Measurements from ENCODE around the gene SLC49A3.

The SLC49A3 gene

DNA sequence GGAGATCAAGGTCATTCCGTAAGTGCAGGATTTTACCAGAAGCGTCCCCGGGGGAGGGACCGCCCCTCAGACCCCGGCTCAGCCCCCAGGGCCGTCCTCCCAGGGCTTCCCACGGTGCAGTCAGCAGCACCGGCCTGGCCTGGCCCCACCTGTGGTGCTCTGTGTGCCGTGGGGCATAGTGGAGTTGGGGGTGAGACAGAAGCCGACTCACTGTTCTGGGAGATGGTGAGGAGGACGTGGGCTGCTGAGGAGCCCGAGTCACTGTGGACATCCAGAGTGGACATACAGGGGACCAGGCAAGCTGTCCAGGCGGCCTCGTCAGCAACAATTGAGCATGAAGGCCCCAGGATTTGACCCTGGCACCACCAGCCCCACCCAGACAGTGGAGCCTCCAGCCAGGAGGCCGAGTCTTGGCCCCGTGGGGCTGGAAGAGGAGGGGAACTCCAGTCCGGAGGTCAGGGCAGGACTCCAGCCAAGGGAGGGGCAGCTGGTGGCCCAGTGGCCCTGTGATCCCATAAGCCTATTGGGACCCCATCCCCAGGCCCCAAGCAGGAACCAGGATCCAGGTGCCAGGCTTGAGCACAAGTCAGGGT, 34.0 kb downstream of the SLC49A3 start:
- no peak overlapping the region for H3K4me3 ChIP-seq (ENCODE audit: control insufficient read depth, low read depth, low read length)
- DNase-seq (ENCODE audit: low read depth) = no peak

DNA sequence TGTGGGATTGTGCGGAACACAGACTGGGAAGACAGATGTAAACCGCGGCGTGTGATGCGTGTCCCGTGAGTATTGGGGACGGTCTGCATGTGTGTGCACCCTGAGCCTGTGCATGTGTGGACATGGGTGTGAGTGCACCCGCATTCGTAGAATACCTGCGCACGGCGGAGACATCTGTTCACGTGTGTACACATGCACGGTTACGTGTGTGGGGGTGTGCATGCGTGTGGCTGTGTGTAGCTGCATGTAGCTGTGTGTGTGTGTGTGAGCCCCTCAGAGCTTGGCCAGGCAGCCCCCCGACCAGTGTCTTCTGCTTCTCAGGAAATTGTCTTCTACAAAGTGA, 34.5 kb downstream of the SLC49A3 start:
- TF ChIP-seq CTCF (conservative IDR thresholded peaks at IDR 0.05; ENCODE audit: control insufficient read depth, insufficient read depth, low read depth, low read length) = no peak
- DNase-seq (ENCODE audit: low read depth) = no peak
- no peak overlapping the region for H3K4me3 ChIP-seq (ENCODE audit: control insufficient read depth, low read depth, low read length)

More for the DNA sequence above, 34.0 kb downstream of the SLC49A3 start:
- no peak for TF ChIP-seq CTCF (conservative IDR thresholded peaks at IDR 0.05; ENCODE audit: control insufficient read depth, insufficient read depth, low read depth, low read length)

- no peak for TF ChIP-seq CTCF (conservative IDR thresholded peaks at IDR 0.05; ENCODE audit: control insufficient read depth, insufficient read depth, low read depth, low read length)
- no peak overlapping the region for H3K4me3 ChIP-seq (ENCODE audit: control insufficient read depth, low read depth, low read length)
- DNase-seq (ENCODE audit: low read depth) = no peak
These were observed 35.0 kb downstream of the SLC49A3 start for GRCh38 chr4:653831-654502.

GRCh38 chr4:653080-653821, 35.7 kb downstream of the SLC49A3 start:
- TF ChIP-seq CTCF (conservative IDR thresholded peaks at IDR 0.05; ENCODE audit: control insufficient read depth, insufficient read depth, low read depth, low read length) = no peak
- no peak for DNase-seq (ENCODE audit: low read depth)
- no peak overlapping the region for H3K4me3 ChIP-seq (ENCODE audit: control insufficient read depth, low read depth, low read length)

DNA sequence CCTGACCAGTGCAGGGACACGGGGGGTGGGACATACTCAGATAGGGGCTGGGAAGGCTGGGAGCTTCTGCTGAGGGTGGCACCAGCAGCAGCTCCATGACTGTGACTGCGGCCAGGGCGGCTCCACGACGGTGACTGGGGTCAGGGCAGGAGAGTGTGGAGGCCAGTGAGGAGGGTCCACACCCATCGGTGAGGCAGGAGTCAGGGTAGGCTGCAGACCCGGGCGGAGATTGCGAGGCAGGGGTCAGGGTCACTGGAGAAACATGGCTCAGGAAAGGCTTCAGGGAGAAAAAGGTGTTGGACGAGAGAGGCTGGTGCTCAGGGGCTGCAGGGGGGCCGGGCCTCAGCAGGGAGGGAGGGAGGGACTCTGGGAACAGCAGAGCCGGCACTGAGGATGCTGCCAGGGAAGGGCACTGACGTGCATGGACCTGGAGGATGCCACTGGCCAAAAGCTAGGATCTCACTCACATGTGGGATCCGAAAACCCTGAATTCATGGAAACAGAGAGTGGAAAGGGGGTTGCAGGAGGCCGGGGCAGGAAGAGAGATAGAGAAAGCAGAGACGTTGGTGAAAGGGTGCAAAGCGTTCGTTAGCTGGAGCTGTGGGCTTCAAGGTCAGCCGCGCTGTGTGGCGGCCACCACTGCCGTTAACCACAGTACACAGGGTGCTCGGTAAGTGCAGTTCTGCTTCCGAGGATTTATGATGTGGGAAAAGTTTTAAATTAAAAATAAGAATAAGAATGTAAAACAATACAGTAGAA, 36.9 kb downstream of the SLC49A3 start:
- DNase-seq (ENCODE audit: low read depth) = no peak
- TF ChIP-seq CTCF (conservative IDR thresholded peaks at IDR 0.05; ENCODE audit: control insufficient read depth, insufficient read depth, low read depth, low read length) = no peak
- H3K4me3 ChIP-seq (ENCODE audit: control insufficient read depth, low read depth, low read length) = no peak overlapping the region

GRCh38 chr4:650951-651883, 37.7 kb downstream of the SLC49A3 start:
- no peak for TF ChIP-seq CTCF (conservative IDR thresholded peaks at IDR 0.05; ENCODE audit: control insufficient read depth, insufficient read depth, low read depth, low read length)
- no peak overlapping the region for H3K4me3 ChIP-seq (ENCODE audit: control insufficient read depth, low read depth, low read length)
- no peak for DNase-seq (ENCODE audit: low read depth)
